GM12865 (cell line): Measurements from ENCODE around the gene LEMD3.

Experiments
- DNase-seq: peaks from one replicate; pipeline ENCODE4 v3.0.0; 2010; ENCODE audit warnings: low read depth
- H3K4me3 ChIP-seq: 2 replicates; pipeline ENCODE4 v1.5.1; 2011; ENCODE audit warnings: mild to moderate bottlenecking, low read depth, low read length, control low read depth
- TF ChIP-seq, protein P1 (sequence below): IDR thresholded peaks from 2 replicates; pipeline ENCODE4 v1.5.1; 2011; ENCODE audit warnings: low read length, control low read depth, low read depth, inconsistent platforms; ENCODE audit not compliant: insufficient read depth; ENCODE audit errors: missing control alignments

LEMD3 gene

DNA sequence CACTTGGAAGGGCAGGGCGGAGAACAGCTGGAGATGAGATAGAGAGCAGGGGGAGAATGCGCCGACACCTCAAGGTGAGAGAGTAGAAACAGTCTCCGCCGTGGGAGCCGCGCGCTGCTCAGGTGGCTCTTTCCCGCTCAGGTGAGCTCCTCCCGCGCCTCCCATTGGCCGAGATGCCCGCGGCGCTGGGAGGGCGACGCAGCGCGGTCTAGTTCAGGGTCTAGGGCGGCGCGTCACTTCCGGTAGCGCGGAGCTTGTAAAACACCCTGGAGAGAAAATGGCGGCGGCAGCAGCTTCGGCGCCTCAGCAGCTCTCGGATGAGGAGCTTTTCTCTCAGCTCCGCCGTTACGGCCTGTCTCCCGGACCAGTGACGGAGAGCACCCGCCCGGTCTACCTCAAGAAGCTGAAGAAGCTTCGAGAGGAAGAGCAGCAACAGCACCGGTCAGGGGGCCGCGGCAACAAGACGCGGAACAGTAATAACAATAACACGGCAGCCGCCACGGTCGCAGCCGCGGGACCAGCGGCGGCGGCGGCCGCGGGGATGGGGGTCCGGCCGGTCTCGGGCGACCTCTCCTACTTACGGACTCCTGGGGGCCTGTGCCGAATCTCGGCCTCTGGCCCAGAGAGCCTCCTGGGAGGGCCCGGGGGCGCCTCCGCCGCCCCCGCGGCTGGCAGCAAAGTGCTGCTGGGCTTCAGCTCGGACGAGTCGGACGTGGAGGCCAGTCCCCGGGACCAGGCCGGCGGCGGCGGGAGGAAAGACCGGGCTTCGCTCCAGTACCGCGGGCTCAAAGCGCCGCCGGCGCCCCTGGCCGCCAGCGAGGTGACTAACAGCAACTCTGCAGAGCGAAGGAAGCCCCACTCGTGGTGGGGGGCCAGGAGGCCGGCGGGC, at the start of gene LEMD3:
LEMD3 (plus strand) TSS at position 264 of the 889 bp plus-strand sequence; CDS start at position 278, 14 bp downstream.
- TF ChIP-seq, protein P1, sequence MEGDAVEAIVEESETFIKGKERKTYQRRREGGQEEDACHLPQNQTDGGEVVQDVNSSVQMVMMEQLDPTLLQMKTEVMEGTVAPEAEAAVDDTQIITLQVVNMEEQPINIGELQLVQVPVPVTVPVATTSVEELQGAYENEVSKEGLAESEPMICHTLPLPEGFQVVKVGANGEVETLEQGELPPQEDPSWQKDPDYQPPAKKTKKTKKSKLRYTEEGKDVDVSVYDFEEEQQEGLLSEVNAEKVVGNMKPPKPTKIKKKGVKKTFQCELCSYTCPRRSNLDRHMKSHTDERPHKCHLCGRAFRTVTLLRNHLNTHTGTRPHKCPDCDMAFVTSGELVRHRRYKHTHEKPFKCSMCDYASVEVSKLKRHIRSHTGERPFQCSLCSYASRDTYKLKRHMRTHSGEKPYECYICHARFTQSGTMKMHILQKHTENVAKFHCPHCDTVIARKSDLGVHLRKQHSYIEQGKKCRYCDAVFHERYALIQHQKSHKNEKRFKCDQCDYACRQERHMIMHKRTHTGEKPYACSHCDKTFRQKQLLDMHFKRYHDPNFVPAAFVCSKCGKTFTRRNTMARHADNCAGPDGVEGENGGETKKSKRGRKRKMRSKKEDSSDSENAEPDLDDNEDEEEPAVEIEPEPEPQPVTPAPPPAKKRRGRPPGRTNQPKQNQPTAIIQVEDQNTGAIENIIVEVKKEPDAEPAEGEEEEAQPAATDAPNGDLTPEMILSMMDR: peak; percentile 1
- peak within 1 kb of the TSS; percentile 94 for H3K4me3 ChIP-seq
- peak; percentile 96 for DNase-seq

DNA sequence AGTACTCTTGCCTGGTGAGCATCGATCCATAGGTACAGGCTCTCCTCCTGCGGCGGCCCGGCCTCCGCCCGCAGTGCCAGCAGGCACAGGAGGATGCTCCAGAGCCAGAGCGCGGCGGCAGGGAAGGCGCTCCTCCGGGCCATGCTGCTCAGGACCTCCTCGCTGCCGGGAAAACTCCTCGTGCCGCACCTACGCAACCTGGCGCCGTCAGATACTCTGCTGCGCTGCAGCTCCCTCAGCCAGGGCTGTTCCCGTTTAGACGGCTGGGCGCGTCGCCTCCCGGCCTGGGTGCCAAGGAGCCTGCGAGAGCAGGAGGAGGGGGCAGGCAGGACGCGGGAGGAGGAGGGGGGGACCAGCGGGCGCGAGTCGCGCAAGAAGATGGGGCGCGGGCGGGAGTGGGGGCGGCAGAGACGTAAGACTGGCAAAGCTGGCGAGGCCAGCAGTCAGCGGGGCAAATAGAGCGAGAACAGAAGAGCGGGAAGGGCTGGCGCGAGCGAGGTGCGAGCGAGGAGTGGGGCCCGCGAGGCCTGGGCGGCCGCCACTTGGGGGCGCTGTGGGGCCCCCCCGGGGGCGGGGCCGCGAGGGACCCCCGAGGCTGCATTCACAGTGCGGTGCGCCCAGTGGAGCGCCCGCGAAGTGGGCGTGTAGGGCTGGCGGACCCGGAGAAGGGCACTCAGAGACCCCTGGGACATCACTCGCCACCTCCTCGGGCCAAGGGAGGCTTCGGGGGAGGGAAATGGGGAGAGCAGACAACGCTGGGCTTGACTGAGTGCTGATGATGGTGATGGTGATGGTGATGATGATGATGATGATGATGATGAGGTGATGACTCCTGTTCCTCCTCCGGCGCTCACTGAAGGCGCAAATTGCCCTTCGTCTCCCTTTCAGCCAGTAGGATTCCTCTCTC, 48.1 kb upstream of the LEMD3 start, which contains the start of gene WIF1:
WIF1 (minus strand) TSS at position 257 of the 907 bp plus-strand sequence; CDS start at position 143, 114 bp downstream.
- peak; percentile 18 for DNase-seq
- no peak within 1 kb of the TSS; the same call in 1 of the 2 replicates for H3K4me3 ChIP-seq
- TF ChIP-seq, protein P1: peak; percentile 63

DNA sequence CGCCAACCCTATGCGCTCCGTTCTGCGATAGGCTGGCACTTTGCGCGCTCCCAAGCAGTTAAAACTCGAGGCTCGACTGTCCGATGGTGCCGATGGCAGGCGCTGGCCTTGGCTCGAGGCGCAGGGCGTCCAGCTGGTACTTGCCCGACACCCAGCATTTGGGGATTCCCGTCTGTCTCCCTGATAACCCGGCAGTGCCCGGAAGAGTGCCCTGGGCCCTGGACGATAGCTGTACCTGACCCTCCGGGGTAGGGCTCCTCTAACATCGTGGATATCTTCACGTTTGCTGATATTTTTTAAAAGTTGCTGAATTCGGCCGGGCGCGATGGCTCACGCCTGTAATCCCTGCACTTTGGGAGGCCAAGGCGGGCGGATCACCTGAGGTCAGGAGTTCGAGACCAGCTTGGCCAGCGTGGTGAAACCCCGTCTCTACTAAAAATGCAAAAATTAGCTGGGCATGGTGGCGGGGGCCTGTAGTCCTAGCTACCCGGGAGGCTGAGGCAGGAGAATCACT, 47.4 kb upstream of the LEMD3 start:
- DNase-seq: no peak
- TF ChIP-seq, protein P1: no peak
- no peak overlapping the region for H3K4me3 ChIP-seq

DNA sequence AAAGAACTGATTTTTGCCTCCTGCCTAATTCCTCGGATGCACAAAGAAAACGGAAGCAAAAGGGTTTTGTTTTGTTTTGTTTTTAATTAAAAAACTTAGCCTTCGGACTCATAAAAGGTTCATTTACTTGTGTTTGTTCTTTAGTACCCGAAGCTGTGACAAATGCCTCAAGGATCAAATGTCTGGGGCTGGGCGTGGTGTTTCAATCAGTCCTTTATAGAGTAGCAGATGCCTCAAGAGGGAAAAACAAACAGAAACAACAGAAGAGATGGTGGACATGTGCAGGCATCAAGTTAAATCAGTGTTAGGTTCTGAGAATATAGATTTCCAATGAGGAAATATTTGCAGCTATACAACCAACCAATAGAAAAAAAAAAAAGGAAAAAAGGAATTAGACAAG, 46.7 kb upstream of the LEMD3 start:
- no peak overlapping the region for H3K4me3 ChIP-seq
- DNase-seq: no peak
- TF ChIP-seq, protein P1: no peak

DNA sequence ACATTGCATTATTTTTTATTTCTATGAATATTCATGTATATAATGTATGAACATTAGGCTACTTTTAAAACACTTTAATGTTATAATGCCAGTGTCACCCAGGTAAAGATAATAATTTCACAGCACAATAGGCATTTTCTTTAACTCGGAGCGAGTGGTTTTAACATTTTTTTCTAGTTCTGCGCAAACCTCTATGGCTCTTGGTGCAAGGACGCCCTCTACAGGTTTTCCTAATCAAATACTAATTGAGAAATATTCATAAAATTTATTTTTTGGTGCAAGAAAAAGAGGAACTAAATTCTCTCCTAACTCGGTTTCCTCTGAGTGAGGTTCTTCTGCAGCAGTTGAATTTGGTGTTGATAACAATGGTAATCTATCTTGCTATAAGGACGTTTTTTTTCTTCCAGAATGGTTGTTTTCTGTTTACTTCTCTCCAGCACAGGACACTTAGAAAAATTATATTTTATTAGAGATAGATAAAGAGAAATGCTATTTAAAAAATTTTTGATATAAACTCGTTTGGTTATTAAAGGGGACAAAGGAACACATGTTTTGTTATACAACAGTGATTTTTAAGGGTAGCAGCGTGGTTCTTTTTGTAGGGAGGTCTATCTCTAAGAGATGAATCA, 45.8 kb upstream of the LEMD3 start:
- TF ChIP-seq, protein P1: peak; percentile 54
- DNase-seq: peak; percentile 56
- H3K4me3 ChIP-seq: no peak overlapping the region

DNA sequence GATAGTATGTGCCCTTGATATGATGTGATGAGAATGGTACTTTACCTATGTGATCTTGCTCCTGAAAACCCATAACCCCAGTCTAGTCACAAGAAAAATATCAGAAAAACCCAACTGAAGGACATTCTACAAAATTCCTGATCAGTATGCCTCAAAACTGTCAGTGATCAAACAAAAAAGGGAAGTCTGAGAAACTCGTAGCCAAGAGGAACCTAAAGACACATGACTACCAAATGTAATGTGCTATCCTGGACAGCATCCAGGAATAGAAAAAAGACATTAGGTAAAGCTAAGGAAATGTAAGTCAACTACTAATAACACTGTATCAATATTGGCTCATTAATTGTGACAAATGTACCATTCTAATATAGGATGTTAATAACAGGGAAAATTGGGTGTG, 44.1 kb upstream of the LEMD3 start:
- DNase-seq: no peak
- no peak overlapping the region for H3K4me3 ChIP-seq
- TF ChIP-seq, protein P1: no peak
